HG03139 (cell line): Measurements from ENCODE around the gene SH3D21.

ENCODE experiments used
- ATAC-seq: cut with Tn5 transposase; IDR thresholded peaks from one replicate; pipeline ENCODE4 v1.9.1; 2021; ENCODE audit not compliant: unreplicated experiment

Gene SH3D21

GRCh38 chr1:36328713-36329112 is 22.5 kb downstream of the SH3D21 start:
- ATAC-seq, result no peak

- ATAC-seq, result no peak
These were observed 23.6 kb downstream of the SH3D21 start for GRCh38 chr1:36329817-36330216.

- no peak for ATAC-seq
These were observed 24.8 kb downstream of the SH3D21 start for GRCh38 chr1:36330940-36331339.

GRCh38 chr1:36337830-36338229 is 31.7 kb downstream of the SH3D21 start:
- no peak for ATAC-seq

GRCh38 chr1:36339215-36339614 is 33.0 kb downstream of the SH3D21 start:
- ATAC-seq, result no peak

GRCh38 chr1:36339615-36340014 is 33.4 kb downstream of the SH3D21 start:
- ATAC-seq, result no peak

- no peak for ATAC-seq
These were observed 35.6 kb downstream of the SH3D21 start for GRCh38 chr1:36341626-36342320.

- no peak for ATAC-seq
These were observed 36.4 kb downstream of the SH3D21 start for GRCh38 chr1:36342426-36343185.

GRCh38 chr1:36343651-36344394 is 37.7 kb downstream of the SH3D21 start:
- no peak for ATAC-seq

- ATAC-seq, result no peak
These were observed 38.2 kb downstream of the SH3D21 start for GRCh38 chr1:36344395-36344680.

- no peak for ATAC-seq
These were observed 39.2 kb downstream of the SH3D21 start for GRCh38 chr1:36345353-36345752.

GRCh38 chr1:36346741-36347370 is 40.7 kb downstream of the SH3D21 start:
- no peak for ATAC-seq

- ATAC-seq, result peak; percentile 68
These were observed 43.1 kb downstream of the SH3D21 start for GRCh38 chr1:36349241-36349671.

GRCh38 chr1:36349839-36350238 is 43.7 kb downstream of the SH3D21 start:
- ATAC-seq, result no peak

- no peak for ATAC-seq
These were observed 44.6 kb downstream of the SH3D21 start for GRCh38 chr1:36350659-36351226.

GRCh38 chr1:36351227-36351977 is 45.2 kb downstream of the SH3D21 start:
- ATAC-seq, result no peak

- no peak for ATAC-seq
These were observed 46.1 kb downstream of the SH3D21 start for GRCh38 chr1:36352125-36352909.

GRCh38 chr1:36352910-36353878 is 47.0 kb downstream of the SH3D21 start:
- no peak for ATAC-seq

GRCh38 chr1:36354486-36354885 is 48.3 kb downstream of the SH3D21 start:
- no peak for ATAC-seq
